ENCODE data around the gene TAF4.

TAF4 gene

GRCh38 chr20:62104234-62104789 lies 38.6 kb upstream of the TAF4 start:
- no peak for TF ChIP-seq CTCF (IDR thresholded peaks at IDR 0.05; ENCODE audit: low read depth, low read length)
- in situ Hi-C loops (cut with HindIII; ENCODE audit: low sequenced_read_pairs) = no loop called here

GRCh38 chr20:62103508-62104233 lies 38.0 kb upstream of the TAF4 start:
- in situ Hi-C loops (cut with HindIII; ENCODE audit: low sequenced_read_pairs) = no loop called here
- TF ChIP-seq CTCF (IDR thresholded peaks at IDR 0.05; ENCODE audit: low read depth, low read length) = no peak
- no peak overlapping the region for H3K4me3 ChIP-seq (ENCODE audit: low read depth, low read length)
- no peak for DNase-seq (ENCODE audit: low read depth, low spot score)

More at GRCh38 chr20:62104234-62104789, 38.6 kb upstream of the TAF4 start:
- no peak overlapping the region for H3K4me3 ChIP-seq (ENCODE audit: low read depth, low read length)
- DNase-seq (ENCODE audit: low read depth, low spot score) = no peak

DNA sequence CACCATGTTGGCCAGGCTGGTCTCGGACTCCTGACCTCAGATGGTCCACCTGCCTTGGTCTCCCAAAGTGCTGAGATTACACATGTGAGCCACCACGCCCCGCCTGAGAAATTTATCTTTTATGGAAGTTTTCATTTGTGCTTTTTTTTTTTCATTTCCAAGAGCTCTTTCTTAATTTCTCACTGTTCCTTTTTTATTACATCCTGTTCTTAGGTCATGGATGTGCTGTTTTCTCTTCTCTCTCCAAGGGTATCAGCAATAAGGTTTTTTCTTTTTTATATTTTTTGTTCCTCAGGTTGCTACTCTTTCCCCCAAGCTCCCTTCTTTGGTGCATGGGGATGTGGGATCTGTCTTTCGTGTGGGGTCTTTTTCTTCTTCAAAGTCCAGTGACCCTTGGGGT lies 35.4 kb upstream of the TAF4 start:
- no peak overlapping the region for H3K4me3 ChIP-seq (ENCODE audit: low read depth, low read length)
- DNase-seq (ENCODE audit: low read depth, low spot score) = no peak
- in situ Hi-C loops (cut with HindIII; ENCODE audit: low sequenced_read_pairs) = no loop called here
- TF ChIP-seq CTCF (IDR thresholded peaks at IDR 0.05; ENCODE audit: low read depth, low read length) = no peak

GRCh38 chr20:62097881-62098407 lies 32.3 kb upstream of the TAF4 start:
- in situ Hi-C loops (cut with HindIII; ENCODE audit: low sequenced_read_pairs) = no loop called here

GRCh38 chr20:62096421-62097380 lies 31.0 kb upstream of the TAF4 start:
- no peak overlapping the region for H3K4me3 ChIP-seq (ENCODE audit: low read depth, low read length)
- DNase-seq (ENCODE audit: low read depth, low spot score) = no peak
- no peak for TF ChIP-seq CTCF (IDR thresholded peaks at IDR 0.05; ENCODE audit: low read depth, low read length)
- in situ Hi-C loops (cut with HindIII; ENCODE audit: low sequenced_read_pairs) = no loop called here

More at GRCh38 chr20:62097881-62098407, 32.3 kb upstream of the TAF4 start:
- no peak for TF ChIP-seq CTCF (IDR thresholded peaks at IDR 0.05; ENCODE audit: low read depth, low read length)
- DNase-seq (ENCODE audit: low read depth, low spot score) = no peak
- H3K4me3 ChIP-seq (ENCODE audit: low read depth, low read length) = no peak overlapping the region

DNA sequence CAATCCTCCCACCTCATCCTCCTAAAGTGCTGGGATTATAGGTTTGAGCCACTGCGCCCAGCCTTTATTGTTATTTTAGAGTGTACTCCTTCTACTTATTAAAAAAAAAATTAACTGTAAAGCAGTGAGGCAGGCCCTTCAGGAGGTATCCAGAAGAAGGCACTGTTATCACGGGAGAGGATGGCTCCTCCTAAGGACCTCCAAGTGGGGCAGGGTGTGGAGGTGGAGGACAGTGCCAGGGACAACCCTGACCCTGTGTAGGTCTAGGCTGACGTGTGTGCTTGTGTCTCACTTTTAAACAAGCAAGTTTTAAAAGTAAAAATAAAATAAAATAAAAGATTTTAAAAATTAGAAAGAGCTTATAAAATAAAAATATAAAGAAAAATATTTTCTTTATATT lies 23.7 kb upstream of the TAF4 start:
- no peak overlapping the region for H3K4me3 ChIP-seq (ENCODE audit: low read depth, low read length)
- in situ Hi-C loops (cut with HindIII; ENCODE audit: low sequenced_read_pairs) = no loop called here
- no peak for TF ChIP-seq CTCF (IDR thresholded peaks at IDR 0.05; ENCODE audit: low read depth, low read length)
- DNase-seq (ENCODE audit: low read depth, low spot score) = no peak

All from astrocyte of the spinal cord (primary cell).